Caki2 (cell line): ENCODE data around the gene ZNF229. TPM values are rescaled to one million over a fixed set of nuclear protein-coding genes. Genes with fewer than 3 reads are reported as not detected.

Experiments used
- total RNA-seq: library from RNA; depleted of rRNA; stranded (reverse); fragments of >200 nt; shearing (Covaris generic); gene quantifications from 2 replicates; pipeline ENCODE4 v1.2.3, GENCODE V29; 2014; ENCODE audit warnings: low replicate concordance; rRNA removed

Gene ZNF229
- total RNA-seq, 1 experiment from 2014 or later = 22.4 TPM

Other genes with a start within 250 kb of the ZNF229 start
- 8.4 and 27.4 TPM in 2 replicates for gene ZNF227, start 235.9 kb downstream of the ZNF229 start, total RNA-seq
- 0.03 TPM in 1 of 2 replicates, not detected in the other for gene ZNF233, start 188.6 kb downstream of the ZNF229 start, total RNA-seq
- gene ZNF235, start 143.4 kb downstream of the ZNF229 start, total RNA-seq = 0.84 and 1.3 TPM in 2 replicates
- 2.0 and 3.2 TPM in 2 replicates for gene ZNF112, start 91.8 kb downstream of the ZNF229 start, total RNA-seq
- gene ZNF285, start 46.9 kb downstream of the ZNF229 start, total RNA-seq = 2.3 and 3.6 TPM in 2 replicates
- 3.4 and 9.6 TPM in 2 replicates for gene ZNF180, start 52.0 kb upstream of the ZNF229 start, total RNA-seq
- gene CEACAM20, start 81.2 kb upstream of the ZNF229 start, total RNA-seq = not detected in 2 replicates
- gene IGSF23, start 165.1 kb upstream of the ZNF229 start, total RNA-seq = not detected in 2 replicates
- gene PVR, start 195.4 kb upstream of the ZNF229 start, total RNA-seq = 80.5 and 93.9 TPM in 2 replicates
- not detected in 2 replicates for gene CEACAM19, start 223.0 kb upstream of the ZNF229 start, total RNA-seq